Activated T-cell treated with anti-CD3 and anti-CD28 coated beads, Interleukin-2, amount 50 U/mL, for 72 hours (primary cell): ENCODE measurements around the gene STEAP1B. TPM values are rescaled to one million over a fixed set of nuclear protein-coding genes. Genes with fewer than 3 reads are reported as not detected.
"Not testable (repeated sequence)": the region's sequence is repeated elsewhere in the genome, so short reads cannot be mapped to it uniquely, and the experiment has no call there.

Experiments used
- ATAC-seq, 2 donors: fragments of 150-1000 bp; cut with Tn5 transposase; replicated peaks in 1 of 2; 2 replicates each; pipeline ENCODE4 v1.10.0; 2021; ENCODE audit warnings: moderate library complexity in 2 of 2, mild to moderate bottlenecking in 1 of 2
- DNase-seq, 2 donors: peaks; one replicate each; pipeline ENCODE4 v3.0.0; 2021 to 2022; ENCODE audit warnings: mixed read lengths in 1 of 2
- H3K27ac Mint-ChIP-seq: one replicate; pipeline ENCODE4 v1.8.0; 2022; ENCODE audit warnings: mild to moderate bottlenecking, moderate library complexity, mixed read lengths
- H3K27me3 Mint-ChIP-seq: one replicate; pipeline ENCODE4 v1.8.0; 2022; ENCODE audit warnings: low read depth, mixed read lengths
- H3K36me3 Mint-ChIP-seq, 2 donors: one replicate each; pipeline ENCODE4 v1.8.0; 2022; ENCODE audit warnings: mixed read lengths in 2 of 2, mild to moderate bottlenecking in 1 of 2; ENCODE audit not compliant: insufficient read depth in 2 of 2
- H3K4me1 Mint-ChIP-seq: one replicate; pipeline ENCODE4 v1.8.0; 2022; ENCODE audit warnings: low read depth, mixed read lengths
- H3K4me3 Mint-ChIP-seq, 2 donors: one replicate each; pipeline ENCODE4 v1.8.0; 2022; ENCODE audit warnings: mild to moderate bottlenecking in 2 of 2, mixed read lengths in 2 of 2, moderate library complexity in 2 of 2
- H3K9me3 Mint-ChIP-seq, 2 donors: one replicate each; pipeline ENCODE4 v1.8.0; 2022; ENCODE audit warnings: mixed read lengths in 2 of 2
- total RNA-seq, 2 donors: library from RNA; stranded (reverse); gene quantifications; one replicate each; pipeline ENCODE4 v1.2.3, GENCODE V29; 2022

Gene STEAP1B
- total RNA-seq, 2 donors from 2014 or later: 0.39 TPM; not detected in 1

- not testable (repeated sequence) for H3K36me3 Mint-ChIP-seq, ATAC-seq, H3K27ac Mint-ChIP-seq, H3K4me1 Mint-ChIP-seq, DNase-seq, H3K9me3 Mint-ChIP-seq, H3K4me3 Mint-ChIP-seq
- peaks cover 34% of the 10 kb centered on the region for H3K27me3 Mint-ChIP-seq
These were observed 19.6 kb upstream of the STEAP1B start for GRCh38 chr7:22519560-22519959.

DNA sequence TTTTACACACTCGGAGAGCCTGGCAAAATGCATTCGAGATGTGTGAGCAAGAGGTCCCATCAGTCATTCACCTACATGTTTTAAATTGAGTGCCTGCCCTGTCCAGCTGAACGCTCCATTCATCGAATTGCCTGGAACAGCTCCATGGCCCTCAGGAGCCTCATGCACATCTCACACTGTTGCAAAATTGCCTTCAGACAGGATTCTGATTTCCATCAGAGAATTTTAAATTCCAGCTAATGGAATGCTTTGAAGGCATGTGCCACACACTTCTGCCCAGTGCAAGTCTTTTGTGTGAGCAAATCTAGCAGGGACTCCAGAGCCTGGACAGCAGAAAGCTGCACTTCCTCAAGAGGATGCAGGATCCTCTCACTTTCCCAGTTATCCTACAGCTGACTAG is 17.0 kb upstream of the STEAP1B start:
- H3K4me3 Mint-ChIP-seq, ATAC-seq, H3K27ac Mint-ChIP-seq, H3K4me1 Mint-ChIP-seq, H3K36me3 Mint-ChIP-seq, DNase-seq, H3K9me3 Mint-ChIP-seq: not testable (repeated sequence)
- H3K27me3 Mint-ChIP-seq: peaks cover 16% of the 10 kb centered on the region

DNA sequence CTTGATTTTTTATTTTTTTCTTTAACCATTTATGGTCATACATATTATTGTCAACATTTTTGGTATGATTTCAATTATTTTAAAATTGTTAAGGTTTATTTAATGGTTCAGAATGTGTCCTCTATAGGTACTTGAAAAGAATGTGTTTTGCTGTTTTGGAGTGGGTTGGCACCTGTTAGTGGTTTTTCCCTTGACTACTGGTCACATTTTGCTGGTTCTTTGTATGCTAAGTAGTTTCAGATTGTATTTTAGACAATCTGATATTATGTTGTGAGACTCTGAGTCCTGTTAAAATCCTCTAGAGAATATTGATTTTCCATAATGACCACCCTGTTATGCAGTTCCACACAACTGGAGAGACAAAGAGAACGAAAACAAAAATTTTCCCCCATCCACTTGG is 15.0 kb upstream of the STEAP1B start:
- H3K9me3 Mint-ChIP-seq, ATAC-seq, H3K27me3 Mint-ChIP-seq, H3K4me1 Mint-ChIP-seq, H3K27ac Mint-ChIP-seq, H3K36me3 Mint-ChIP-seq, H3K4me3 Mint-ChIP-seq, DNase-seq: not testable (repeated sequence)

DNA sequence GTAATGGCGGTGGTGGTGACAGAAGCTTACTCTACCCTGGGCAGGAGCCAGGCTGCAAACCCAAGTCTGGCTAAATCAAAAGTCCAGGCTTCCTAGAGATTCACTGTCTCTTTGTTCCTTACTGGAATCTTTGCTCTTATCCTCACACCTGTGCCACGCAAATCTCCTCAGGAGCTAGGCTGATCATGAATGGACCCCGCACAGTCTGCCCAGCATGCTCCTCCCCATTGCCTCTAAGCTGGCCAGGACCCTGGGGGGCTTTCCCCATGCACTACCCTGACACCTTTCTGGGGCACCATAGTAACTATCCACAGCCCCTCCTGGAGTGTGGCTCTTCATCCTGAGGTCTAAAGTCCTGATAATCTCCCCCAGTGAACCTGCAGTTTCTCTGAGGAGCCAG is 7.3 kb upstream of the STEAP1B start:
- H3K27me3 Mint-ChIP-seq: peaks cover 36% of the 10 kb centered on the region
- not testable (repeated sequence) for H3K36me3 Mint-ChIP-seq, ATAC-seq, H3K4me3 Mint-ChIP-seq, H3K4me1 Mint-ChIP-seq, H3K27ac Mint-ChIP-seq, H3K9me3 Mint-ChIP-seq, DNase-seq

- DNase-seq, H3K27ac Mint-ChIP-seq, H3K4me3 Mint-ChIP-seq, H3K9me3 Mint-ChIP-seq, H3K4me1 Mint-ChIP-seq, H3K36me3 Mint-ChIP-seq, ATAC-seq: not testable (repeated sequence)
- H3K27me3 Mint-ChIP-seq: peaks cover 38% of the 10 kb centered on the region
These were observed 6.5 kb upstream of the STEAP1B start for GRCh38 chr7:22506316-22507020.

GRCh38 chr7:22504519-22504918 is 4.5 kb upstream of the STEAP1B start:
- H3K27ac Mint-ChIP-seq, H3K36me3 Mint-ChIP-seq, DNase-seq, ATAC-seq, H3K4me1 Mint-ChIP-seq, H3K9me3 Mint-ChIP-seq, H3K4me3 Mint-ChIP-seq: not testable (repeated sequence)
- peaks cover 33% of the 10 kb centered on the region for H3K27me3 Mint-ChIP-seq

GRCh38 chr7:22502104-22502503 is 2.1 kb upstream of the STEAP1B start:
- not testable (repeated sequence) for H3K4me1 Mint-ChIP-seq, H3K4me3 Mint-ChIP-seq, H3K36me3 Mint-ChIP-seq, ATAC-seq, H3K9me3 Mint-ChIP-seq, DNase-seq, H3K27ac Mint-ChIP-seq
- H3K27me3 Mint-ChIP-seq: peaks cover 38% of the 10 kb centered on the region

GRCh38 chr7:22501336-22501735 is 1.3 kb upstream of the STEAP1B start:
- not testable (repeated sequence) for DNase-seq, H3K9me3 Mint-ChIP-seq, ATAC-seq, H3K36me3 Mint-ChIP-seq, H3K27ac Mint-ChIP-seq, H3K4me1 Mint-ChIP-seq, H3K4me3 Mint-ChIP-seq
- peaks cover 35% of the 10 kb centered on the region for H3K27me3 Mint-ChIP-seq

- no peak for ATAC-seq
- no peak overlapping the region for H3K4me3 Mint-ChIP-seq
- peaks cover 29% of the 10 kb centered on the region for H3K27me3 Mint-ChIP-seq
- no peaks in the 10 kb centered on the region for H3K4me1 Mint-ChIP-seq
- DNase-seq: no peak
- no peak overlapping the region for H3K27ac Mint-ChIP-seq
- H3K9me3 Mint-ChIP-seq: no peaks in the 10 kb centered on the region
- no peaks in the 10 kb centered on the region for H3K36me3 Mint-ChIP-seq
These were observed 944 bp downstream of the STEAP1B start for GRCh38 chr7:22499044-22499443.

DNA sequence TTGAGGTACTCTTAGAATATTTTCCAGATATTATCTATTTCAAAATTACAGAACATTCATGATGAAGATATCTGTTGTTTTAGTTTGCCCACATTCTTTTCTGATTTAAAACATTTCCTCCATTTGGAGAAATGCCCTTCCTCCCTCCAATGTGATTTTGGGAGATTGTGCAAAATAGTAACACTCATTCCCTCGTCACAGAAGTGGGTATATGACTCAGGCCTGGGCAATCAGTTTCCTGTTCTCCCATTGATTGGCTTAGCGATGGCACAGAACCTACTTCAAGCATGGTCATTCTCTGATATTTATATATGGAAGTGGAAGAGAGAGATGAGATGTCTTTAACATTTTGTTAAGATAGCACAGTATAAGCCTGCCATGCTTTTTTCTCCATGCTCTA is 3.1 kb downstream of the STEAP1B start:
- DNase-seq, ATAC-seq, H3K4me3 Mint-ChIP-seq, H3K4me1 Mint-ChIP-seq, H3K27ac Mint-ChIP-seq, H3K9me3 Mint-ChIP-seq, H3K36me3 Mint-ChIP-seq: not testable (repeated sequence)
- peaks cover 19% of the 10 kb centered on the region for H3K27me3 Mint-ChIP-seq

GRCh38 chr7:22496296-22496888 is 3.6 kb downstream of the STEAP1B start:
- H3K27ac Mint-ChIP-seq, H3K4me3 Mint-ChIP-seq, H3K4me1 Mint-ChIP-seq, H3K9me3 Mint-ChIP-seq, H3K36me3 Mint-ChIP-seq, DNase-seq, ATAC-seq: not testable (repeated sequence)
- peaks cover 19% of the 10 kb centered on the region for H3K27me3 Mint-ChIP-seq

DNA sequence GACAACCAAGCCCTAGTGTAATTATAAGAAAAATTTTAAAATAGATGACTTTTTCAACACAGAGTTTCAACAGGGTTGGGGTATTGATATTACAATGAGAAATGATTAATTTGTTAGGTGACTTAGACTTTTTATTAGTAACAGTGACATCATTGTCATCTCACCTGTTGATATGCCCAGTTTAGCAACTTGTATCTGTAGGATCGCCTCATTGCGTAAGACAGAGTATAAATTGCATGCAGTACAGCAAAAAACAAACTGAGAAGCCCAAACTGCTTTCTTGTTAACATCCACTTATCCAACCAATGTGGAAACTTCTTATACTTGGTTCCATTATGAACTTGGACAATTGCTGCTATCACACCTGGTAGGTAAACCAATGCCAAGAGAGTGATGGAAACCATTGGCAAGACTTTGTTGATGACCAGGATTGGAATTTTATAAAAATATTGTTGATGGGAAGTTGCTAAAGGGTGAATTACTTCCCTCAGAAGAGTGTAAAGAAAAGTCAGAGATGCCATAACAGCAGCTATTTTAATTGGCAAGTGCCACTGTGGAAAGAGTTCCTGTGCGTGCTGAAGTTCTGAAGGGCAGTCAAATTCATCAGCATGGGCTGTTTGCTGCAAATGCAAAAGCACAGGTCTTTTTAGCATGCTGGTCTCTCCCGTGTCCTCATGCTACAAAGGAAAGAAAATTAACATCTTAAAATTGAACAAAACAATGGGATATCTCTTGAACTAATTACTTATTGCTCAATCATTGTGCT is 6.6 kb downstream of the STEAP1B start:
- DNase-seq, ATAC-seq, H3K9me3 Mint-ChIP-seq, H3K4me3 Mint-ChIP-seq, H3K27ac Mint-ChIP-seq, H3K4me1 Mint-ChIP-seq, H3K36me3 Mint-ChIP-seq: not testable (repeated sequence)
- H3K27me3 Mint-ChIP-seq: peaks cover 15% of the 10 kb centered on the region

DNA sequence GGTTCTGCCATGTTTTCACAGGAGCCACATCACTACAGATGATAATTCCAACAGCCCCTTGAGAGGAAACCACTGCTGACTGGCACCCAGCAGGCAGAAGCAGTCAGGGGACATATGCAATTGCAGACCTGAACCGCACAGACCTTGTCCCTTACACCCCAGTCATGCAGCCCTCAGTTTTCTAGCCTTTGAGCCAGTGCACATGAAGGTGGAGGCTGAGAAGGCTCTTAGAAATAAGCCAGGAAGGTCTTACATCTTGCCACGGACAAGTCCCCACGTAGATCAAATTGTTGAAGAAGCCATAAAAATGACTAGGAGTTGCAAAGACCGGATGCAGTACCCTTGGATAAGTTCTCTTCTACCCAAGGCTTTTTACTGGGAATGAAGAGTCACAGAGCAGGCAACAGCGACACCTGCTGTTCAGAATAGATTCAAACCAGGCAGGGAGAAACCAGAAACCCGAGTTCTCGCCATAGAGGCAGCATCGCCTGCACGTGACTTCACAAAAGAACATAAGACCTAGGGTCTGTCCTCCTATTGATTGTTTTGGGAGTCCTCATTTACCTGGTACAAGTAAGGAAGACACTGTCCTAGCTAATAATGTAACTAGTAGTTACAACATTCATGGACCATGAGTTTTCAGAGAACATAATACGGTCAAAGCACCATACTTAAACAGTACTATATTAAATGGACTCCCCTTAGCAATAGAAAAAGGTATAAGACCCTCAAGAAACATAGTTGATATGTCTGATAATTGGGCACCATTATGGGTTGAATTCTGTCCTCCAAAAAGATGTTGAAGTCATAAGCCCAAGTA is 11.1 kb downstream of the STEAP1B start:
- peaks cover 8% of the 10 kb centered on the region for H3K27me3 Mint-ChIP-seq
- no peak overlapping the region for H3K4me3 Mint-ChIP-seq
- H3K9me3 Mint-ChIP-seq: no peaks in the 10 kb centered on the region
- no peaks in the 10 kb centered on the region for H3K36me3 Mint-ChIP-seq
- H3K4me1 Mint-ChIP-seq: peaks cover 17% of the 10 kb centered on the region
- ATAC-seq (peak; percentile 51 to 52), DNase-seq (peak; percentile 52 to 69)
- H3K27ac Mint-ChIP-seq: no peak overlapping the region
